NCI-H128 (cell line): ENCODE results near the gene PCK1.

Source experiments
- DNase-seq: peaks from one replicate; lab custom pipeline; 2025; ENCODE audit not compliant: unreplicated experiment; lab: John Stamatoyannopoulos, UW

PCK1 gene

GRCh38 chr20:57536120-57536708, 24.7 kb upstream of the PCK1 start:
- DNase-seq = no peak

- no peak for DNase-seq
Measured at GRCh38 chr20:57536771-57537724, 23.9 kb upstream of the PCK1 start.

DNA sequence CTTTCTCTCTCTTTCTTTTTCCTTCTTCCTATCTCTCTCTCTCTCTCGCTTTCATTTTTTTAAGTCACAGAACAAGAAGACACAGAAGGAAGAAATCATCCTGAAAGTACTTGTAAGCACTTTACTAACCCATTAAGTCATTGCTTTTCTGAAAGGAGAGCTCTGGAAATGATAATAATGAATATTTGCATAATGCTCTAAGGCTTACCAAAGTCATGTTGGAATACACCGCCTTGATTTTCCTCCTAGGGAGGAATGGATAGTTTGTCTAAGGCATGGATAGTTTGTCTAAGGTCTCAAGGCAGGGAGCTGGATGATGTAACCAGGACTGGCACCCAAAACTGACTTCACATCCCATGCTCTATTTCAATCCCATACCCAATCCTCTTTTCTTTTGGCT, 23.1 kb upstream of the PCK1 start:
- no peak for DNase-seq

- no peak for DNase-seq
Measured at GRCh38 chr20:57539889-57540288, 21.0 kb upstream of the PCK1 start.

DNA sequence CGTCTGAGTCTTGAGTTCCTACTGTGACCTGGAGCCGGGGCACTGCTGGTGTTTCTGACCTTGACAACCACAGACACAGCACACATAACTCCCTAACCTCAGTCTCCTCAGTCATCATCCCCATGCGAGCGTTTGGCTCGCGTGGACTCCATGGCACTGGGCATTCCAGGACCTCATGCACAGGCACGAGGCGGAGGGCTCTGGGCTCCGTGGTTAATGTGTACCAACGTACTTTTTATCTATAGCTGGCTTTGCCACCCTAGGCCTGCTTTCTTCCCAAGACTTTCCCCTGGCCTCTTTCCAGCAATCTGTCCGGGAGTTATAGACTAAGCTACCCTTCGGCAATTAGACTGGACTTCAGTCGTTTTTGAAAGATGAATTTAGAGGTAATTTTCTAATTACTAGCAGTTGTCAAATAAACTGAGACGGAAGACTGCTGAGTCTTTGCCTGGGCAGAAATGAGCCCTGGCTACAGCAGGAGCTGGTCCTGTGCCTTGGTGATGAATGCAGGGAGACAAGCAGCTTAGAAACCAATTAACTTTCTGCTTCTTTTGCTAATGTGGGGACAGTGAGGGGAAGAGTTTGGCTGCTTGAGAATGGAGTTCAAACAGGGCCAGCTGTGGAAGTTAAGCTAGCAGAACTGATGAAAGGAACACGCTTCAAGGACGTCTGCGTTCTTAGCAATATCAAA, 19.9 kb upstream of the PCK1 start:
- no peak for DNase-seq

GRCh38 chr20:57543754-57544153, 17.2 kb upstream of the PCK1 start:
- DNase-seq = no peak

GRCh38 chr20:57544838-57545564, 15.9 kb upstream of the PCK1 start:
- DNase-seq = no peak

DNA sequence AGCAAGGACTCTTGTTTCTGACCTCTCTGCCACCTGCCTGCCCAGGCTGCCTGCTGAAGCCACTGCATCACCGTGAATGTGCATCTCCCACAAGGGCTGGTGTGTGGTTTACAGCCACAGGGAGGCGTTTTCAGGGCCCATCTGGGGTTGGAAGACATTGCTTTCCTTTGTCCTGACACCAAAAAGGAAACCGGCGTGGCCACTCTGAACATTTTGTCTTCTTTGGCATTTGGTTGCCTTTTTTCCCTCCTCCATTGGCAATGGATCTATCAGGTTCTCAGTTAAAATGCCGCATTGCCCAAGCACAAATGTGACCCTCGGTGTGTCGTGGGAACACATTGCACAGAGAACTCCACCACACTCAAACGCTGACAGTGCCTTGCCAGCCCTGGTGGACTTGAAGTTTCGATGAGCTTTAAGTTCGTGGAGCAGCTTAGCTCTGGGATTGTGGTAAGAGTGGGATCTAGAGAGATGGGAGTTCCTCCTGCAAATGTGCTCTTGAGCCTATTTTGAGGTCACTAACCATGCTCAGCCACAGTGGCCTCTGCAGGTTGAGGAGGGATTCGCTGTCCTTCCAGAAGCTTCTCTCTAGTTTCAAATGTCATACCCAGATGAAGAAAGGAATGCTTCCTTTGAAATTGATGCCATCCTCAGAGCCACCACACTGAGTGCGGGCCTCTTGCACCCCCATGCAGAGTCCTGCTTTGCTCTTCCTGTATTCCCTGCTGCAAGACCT, 14.8 kb upstream of the PCK1 start:
- no peak for DNase-seq

GRCh38 chr20:57546956-57547649, 13.8 kb upstream of the PCK1 start:
- no peak for DNase-seq

GRCh38 chr20:57548177-57549058, 12.5 kb upstream of the PCK1 start:
- no peak for DNase-seq

DNA sequence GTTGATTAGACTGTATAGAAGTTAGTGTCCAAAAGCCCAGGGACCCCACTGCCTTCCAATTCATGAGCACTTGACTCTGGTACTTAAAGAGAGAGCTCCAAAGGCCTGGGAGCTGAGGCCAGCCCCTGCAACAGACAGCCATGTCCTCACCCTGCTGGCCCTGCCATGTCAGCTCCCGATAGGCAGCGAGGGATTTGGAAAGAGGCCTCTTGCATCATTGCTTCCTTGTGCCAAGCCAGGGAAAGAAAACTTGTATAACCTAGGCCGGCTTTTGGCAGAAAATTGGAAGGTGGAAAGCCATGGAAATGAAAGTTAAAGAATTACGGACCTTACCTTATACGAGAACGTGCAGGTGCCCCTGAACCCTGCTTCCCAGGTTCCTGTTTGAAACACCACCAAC, 8.4 kb upstream of the PCK1 start:
- DNase-seq = no peak

DNA sequence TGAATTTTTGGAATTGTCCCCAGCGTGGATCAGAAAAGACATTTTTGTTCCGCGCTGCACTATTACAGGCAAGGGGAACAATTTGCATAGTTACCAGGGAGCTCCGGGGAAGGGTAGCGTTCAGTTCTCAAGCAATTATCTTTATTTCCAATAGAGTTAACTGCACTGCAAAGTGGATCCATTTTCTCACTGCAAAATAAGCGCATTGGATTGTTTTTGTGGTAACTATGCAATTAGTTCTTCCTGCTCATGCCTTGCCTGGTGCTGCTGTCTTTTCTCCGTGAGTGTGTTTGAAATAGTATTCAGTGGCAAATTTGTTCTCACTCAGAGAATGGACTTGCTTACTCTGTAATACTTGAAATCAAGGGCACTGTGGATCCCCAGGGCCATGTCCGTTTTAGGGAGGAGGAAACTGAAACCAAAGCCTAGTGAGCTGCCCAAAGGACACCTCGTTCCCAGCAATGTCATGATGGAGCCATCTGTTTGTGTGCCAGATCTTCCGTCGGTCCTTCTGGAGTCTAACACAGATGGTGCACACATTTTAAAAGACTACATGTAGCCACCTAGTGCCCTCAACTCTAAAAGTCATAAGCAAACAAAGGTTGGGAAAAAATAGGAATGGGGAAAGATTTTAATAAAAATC, 7.4 kb upstream of the PCK1 start:
- no peak for DNase-seq

DNA sequence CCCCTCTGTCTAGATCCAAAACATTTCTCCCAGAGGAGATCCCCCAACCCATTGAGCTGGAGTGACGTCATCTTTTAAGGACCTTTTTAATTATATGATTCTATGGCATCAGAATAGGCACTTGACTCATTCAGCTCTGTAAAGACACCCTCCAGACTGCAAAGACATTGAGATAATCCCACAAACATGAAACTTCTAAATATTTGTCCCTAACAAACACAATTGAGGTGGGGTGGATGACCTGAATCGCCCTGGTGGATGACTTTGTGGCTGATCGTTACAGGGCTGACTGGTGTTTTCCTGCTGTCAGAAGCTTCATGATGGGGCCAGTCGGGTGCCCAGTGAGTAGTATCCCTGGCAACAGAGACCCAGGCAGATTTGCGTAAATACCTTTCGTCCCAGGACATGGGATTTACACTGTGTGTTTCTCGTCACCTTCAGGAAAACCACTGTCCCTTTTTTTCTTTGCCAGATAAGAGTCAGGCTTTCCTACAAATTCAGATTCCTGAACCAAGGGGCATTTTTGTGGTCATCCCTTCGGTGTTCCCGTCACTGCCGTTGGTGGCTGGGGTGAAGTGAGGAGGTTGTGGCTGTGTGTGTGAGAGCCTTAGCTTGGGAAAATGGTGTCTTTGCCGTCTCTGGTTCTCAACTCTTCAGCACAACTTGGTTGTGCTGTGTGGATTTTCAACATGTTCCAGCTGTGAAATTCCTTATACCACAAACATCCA, 5.3 kb upstream of the PCK1 start:
- no peak for DNase-seq

DNA sequence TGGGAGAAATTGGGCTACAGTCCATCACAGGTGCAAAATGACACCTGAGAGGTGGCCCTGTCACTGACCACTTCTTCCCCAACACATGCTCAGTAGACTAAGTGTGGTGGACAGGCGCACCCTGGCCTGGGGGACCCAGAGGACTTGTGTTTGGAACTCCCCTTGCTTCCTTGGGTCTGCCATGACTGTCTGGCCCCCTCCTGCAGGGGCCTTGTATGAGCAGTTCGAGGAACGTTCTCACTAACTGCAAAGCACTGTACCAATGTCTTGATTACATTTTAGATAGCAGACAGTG, 4.0 kb upstream of the PCK1 start:
- no peak for DNase-seq

GRCh38 chr20:57557926-57558613, 2.8 kb upstream of the PCK1 start:
- no peak for DNase-seq

- DNase-seq = no peak
Measured at GRCh38 chr20:57558614-57559288, 2.2 kb upstream of the PCK1 start.

GRCh38 chr20:57559289-57559634, 1.6 kb upstream of the PCK1 start:
- no peak for DNase-seq
